Cerebellar cortex (tissue), 1 donor: ENCODE measurements around the gene USP24.

ENCODE experiments used
- DNase-seq: peaks from one replicate; pipeline ENCODE4 v3.0.0-alpha.2; 2015; ENCODE audit warnings: low spot score

The USP24 gene, protein sequence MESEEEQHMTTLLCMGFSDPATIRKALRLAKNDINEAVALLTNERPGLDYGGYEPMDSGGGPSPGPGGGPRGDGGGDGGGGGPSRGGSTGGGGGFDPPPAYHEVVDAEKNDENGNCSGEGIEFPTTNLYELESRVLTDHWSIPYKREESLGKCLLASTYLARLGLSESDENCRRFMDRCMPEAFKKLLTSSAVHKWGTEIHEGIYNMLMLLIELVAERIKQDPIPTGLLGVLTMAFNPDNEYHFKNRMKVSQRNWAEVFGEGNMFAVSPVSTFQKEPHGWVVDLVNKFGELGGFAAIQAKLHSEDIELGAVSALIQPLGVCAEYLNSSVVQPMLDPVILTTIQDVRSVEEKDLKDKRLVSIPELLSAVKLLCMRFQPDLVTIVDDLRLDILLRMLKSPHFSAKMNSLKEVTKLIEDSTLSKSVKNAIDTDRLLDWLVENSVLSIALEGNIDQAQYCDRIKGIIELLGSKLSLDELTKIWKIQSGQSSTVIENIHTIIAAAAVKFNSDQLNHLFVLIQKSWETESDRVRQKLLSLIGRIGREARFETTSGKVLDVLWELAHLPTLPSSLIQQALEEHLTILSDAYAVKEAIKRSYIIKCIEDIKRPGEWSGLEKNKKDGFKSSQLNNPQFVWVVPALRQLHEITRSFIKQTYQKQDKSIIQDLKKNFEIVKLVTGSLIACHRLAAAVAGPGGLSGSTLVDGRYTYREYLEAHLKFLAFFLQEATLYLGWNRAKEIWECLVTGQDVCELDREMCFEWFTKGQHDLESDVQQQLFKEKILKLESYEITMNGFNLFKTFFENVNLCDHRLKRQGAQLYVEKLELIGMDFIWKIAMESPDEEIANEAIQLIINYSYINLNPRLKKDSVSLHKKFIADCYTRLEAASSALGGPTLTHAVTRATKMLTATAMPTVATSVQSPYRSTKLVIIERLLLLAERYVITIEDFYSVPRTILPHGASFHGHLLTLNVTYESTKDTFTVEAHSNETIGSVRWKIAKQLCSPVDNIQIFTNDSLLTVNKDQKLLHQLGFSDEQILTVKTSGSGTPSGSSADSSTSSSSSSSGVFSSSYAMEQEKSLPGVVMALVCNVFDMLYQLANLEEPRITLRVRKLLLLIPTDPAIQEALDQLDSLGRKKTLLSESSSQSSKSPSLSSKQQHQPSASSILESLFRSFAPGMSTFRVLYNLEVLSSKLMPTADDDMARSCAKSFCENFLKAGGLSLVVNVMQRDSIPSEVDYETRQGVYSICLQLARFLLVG (N-terminal part only)

DNA sequence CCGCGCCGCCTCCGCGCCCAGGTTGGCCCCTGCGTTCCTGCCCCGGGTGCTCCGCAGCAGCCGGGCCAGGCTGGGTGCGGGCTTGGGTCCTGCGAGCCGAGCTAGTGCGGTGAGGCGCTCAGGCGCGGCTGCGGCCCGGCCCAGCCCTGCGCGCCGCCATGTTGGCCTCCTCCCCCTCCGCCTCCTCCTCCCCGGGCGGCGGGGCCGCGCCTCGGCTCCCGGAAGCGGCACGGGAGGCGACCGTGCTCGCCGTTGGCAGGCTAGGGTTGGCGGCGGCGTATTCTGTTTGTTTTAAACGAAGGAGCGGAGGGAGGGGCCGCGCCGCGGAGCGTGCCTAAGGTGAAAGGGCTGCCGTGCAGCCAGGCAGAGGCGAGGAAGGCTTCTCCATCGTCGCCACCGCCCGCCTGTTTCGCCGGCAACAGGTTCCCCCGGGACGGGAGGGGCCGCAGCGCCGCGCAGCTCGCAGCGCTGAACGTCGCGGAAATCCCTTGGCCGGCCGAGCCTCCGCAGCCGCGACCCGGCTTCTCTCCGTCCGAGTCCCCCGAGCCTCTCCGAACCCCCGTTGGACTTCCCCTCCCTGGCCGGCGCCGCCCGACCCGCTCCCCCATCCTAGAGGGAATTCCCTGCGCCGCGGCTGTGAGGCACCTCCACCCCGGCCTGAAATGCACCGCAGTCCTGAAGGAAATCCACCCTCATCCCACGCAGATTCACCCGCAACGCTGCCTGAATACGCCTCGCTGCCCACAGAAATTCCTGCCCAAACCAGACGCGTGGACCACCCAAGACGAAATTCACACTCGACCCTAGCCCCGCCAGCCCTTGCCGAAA is at the start of gene USP24:
TSS of gene USP24 (minus strand) at position 171 of the 828 bp plus-strand sequence. CDS start 251 bp downstream, outside the sequence.
- peak; percentile 70 for DNase-seq

DNA sequence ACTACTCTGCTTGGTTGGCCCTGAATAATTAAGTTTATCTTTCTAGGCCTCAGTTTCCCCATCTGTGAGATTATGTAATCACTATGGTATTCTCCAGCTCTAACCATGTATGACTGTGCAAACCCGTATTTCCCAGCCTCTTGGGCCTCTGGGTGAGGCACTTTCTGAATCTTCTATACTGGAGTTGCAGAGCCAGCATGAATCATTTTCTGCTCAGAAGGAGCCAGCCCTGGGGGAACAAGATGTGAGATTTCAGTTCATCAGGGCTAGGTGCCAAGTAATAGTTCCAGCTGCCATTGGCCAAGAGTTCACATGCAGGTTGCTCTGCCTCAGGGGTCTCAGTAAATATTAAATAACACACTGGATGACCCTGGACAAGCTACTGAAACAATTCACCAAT is 47.7 kb upstream of the USP24 start:
- DNase-seq, result no peak

DNA sequence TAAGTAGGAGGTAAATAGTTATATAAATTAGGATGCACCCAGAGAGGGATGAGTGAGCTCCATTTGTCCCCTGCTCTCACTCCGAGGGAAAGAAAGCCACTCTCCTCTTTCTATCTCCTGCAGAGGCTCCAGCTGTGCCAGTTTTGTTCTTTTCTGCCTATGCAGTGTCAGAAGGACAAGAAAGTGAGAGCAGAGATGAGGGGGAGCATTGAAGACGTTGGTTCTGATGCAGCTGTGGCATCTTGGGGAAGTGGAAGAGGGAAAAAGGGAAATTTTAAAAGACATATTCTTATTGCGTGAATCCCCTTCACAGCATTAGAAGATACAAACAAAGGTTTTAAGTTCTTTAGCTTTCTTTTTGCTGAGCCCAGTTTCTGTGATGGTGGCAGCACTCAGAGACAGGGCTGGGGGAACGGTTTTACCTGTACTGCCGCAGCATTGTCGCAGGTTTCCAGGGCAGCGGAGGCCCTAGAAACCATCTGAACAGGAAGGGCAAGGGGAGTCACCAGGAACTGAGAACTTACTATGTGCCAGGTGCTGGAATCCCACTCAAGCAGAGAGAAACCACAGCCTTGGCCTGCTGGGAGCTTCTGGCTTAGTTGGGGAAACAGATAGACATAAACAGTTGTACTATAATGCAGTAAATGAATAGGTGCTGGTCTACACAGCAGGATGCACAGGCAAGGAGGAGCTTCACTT is 44.9 kb upstream of the USP24 start:
- DNase-seq, result no peak

- no peak for DNase-seq
Measured at GRCh38 chr1:55257958-55258357, 42.8 kb upstream of the USP24 start.

DNA sequence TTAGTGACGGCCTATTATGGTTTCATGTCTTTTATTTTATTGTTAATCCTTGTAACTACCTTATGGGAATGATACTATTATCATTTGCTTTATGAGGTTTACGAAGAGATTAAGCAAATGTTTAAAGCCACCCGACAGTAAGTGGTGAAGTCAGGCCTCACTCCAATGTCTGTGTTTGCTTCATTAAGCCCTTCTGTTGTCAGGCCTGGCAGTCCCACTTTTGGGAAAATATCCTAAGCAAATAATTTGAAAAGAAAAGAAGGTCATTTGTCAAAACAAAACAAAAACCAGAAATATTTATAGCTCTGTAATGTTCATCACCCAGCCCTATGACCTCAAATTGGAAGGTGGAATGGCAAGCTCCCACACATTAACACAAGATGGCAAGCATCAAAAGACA is 40.7 kb upstream of the USP24 start:
- DNase-seq, result peak; percentile 64

DNA sequence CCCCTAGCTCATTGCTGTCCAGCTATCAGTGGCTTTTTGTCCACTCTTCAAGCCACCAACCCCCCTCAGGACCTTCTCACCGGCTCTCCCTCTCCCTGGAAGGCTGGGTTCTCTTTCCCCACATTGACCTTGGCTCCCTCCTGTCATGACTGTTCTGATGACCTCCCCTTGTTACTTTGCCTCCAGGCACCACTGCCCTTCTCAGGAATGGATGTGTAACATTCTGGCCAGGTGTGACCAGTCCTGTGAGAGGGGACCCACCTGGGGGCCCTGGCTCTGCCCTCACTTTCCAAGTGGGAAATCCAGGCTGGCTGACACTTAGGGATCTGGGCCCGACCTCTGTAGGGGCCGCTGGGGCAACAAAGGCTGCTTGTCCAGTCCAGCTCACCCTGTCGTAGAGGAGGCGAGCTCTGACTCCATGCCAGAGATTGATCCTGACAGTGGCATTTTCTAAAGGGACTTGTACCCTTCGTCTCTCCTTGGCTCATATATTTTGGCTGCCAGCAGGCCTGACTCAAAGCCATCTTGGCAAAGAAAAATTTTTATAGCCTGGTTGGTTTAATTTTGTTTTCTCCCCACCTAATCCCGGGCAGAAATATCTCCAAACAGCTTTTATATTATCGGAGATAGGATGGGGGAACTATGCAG is 37.9 kb upstream of the USP24 start:
- peak; percentile 63 for DNase-seq

- DNase-seq, result peak; percentile 83
Measured at GRCh38 chr1:55250399-55251075, 35.4 kb upstream of the USP24 start.

DNA sequence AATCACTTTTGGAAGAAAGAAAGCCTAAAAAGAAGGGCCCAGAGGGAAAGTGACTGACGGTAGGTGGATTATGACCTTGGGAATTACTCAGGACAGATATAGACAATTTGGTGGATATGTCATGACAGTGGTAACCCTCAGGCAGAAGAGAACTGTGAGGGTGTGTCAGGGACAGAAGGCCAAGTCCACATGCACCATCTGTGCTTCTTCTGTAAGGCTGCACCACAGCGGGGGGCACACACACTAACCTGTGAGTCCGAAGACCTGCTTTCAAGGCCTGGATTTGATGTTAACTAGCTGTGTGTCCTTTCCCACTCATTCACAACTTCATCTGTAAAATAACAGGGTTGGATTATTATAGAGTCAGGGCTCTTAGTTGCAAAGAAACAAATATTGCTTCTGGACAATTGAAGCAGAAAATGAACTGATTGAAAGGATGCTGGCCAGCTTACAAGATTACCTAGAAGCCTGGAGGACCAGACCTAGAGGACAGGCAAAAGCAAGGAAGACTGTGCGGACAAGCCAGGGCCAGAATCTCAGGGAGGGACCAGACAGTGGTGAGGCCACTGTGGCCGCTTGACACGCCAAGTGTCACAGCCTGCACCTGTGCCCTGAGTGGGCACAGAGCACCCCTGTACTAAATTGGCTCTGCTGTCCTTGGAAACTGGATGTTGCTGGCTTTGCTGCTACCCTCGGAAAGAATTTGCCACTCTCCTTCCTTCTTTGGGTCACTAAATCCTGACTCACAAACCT is 34.7 kb upstream of the USP24 start:
- peak; percentile 94 for DNase-seq

- no peak for DNase-seq
Measured at GRCh38 chr1:55246896-55247295, 31.7 kb upstream of the USP24 start.

DNA sequence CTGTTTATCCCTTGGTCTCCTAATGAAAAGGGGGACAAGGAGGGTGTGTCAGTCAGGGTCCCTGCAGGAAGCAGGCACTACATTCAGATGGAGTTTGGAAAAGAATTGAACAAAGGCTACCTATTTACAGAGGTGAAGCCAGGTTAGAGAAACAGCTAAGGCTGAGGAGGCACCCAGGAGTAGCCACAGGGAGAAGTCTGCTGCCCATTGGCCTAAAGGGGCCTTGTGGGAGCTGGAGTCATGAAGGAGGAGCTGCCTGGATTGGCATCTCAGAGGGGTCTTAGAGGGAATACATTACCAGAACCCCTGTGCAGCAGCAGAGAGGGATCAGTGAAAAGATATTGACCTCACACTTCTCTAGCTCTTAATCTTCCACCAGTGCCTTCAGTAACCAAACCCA is 31.2 kb upstream of the USP24 start:
- no peak for DNase-seq

DNA sequence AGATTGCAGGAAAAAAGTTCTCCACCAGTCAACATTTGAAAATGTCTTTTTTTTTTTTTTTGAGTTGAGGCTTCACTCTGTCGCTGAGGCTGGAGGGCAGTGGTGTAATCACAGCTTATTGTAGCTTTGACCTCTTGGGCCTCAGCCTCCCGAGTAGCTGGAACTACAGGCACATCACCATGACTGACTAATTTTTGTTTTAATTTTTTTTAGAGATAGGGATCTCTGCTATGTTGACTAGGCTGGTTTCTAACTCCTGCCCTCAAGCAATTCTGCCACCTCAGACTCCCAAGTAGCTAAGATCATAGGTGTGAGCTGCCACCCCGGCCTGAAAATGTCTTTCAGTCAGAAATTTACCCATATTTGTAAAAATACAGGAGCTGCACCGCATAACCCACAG is 30.6 kb upstream of the USP24 start:
- DNase-seq, result no peak

DNA sequence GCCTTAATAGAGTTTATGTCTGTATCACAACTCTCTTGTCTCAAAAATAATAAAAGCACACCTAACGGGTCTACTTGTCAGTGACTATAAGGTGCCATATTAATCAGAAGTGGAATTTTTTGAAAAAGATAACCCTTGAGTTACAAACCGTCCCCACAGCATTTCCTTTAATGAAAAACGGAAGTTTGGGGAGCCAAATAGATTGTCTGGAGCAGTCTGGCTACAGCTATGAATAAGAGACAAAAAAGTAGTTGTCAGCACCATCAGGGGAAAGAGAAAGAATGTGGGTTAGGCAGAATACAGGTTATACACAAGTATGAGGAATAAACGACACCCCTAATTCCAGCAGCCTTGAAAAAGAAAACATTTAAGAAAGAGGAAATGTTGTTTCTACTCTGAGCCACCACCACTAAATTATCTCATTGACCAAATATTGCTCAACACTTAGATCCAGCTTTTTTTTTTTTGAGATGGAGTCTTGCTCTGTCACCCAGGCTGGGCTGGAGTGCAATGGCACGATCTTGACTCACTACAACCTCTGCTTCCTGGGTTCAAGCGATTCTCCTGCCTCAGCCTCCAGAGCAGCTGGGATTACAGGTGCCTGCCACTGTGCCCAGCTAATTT is 29.4 kb upstream of the USP24 start:
- no peak for DNase-seq

- no peak for DNase-seq
Measured at GRCh38 chr1:55243655-55244054, 28.5 kb upstream of the USP24 start.

- DNase-seq, result no peak
Measured at GRCh38 chr1:55239548-55239947, 24.4 kb upstream of the USP24 start.

GRCh38 chr1:55235722-55236121 is 20.6 kb upstream of the USP24 start:
- DNase-seq, result no peak

GRCh38 chr1:55234016-55234415 is 18.9 kb upstream of the USP24 start:
- no peak for DNase-seq

GRCh38 chr1:55233145-55233777 is 18.1 kb upstream of the USP24 start:
- DNase-seq, result no peak
